Mucosa of rectum (tissue), 2 donors: ENCODE results near the gene NRAS.

Source experiments
- H3K27ac ChIP-seq, 2 donors: one replicate each; pipeline ENCODE4 v1.7.0; 2013; ENCODE audit warnings: inconsistent platforms in 2 of 2, low read depth in 2 of 2, low read length in 2 of 2
- H3K27me3 ChIP-seq, 2 donors: one replicate each; pipeline ENCODE4 v1.7.0; 2013; ENCODE audit warnings: low read length in 2 of 2; ENCODE audit not compliant: control insufficient read depth in 2 of 2, insufficient read depth in 2 of 2
- H3K36me3 ChIP-seq, 2 donors: one replicate each; pipeline ENCODE4 v1.7.0; 2013; ENCODE audit warnings: low read length in 2 of 2; ENCODE audit not compliant: control insufficient read depth in 2 of 2, insufficient read depth in 2 of 2
- H3K4me1 ChIP-seq, 2 donors: one replicate each; pipeline ENCODE4 v1.7.0; 2013; ENCODE audit warnings: low read length in 2 of 2, mild to moderate bottlenecking in 1 of 2; ENCODE audit not compliant: control insufficient read depth in 2 of 2, insufficient read depth in 2 of 2
- H3K4me3 ChIP-seq, 2 donors: one replicate each; pipeline ENCODE4 v1.7.0; 2013; ENCODE audit warnings: low read length in 2 of 2
- H3K9ac ChIP-seq, 2 donors: one replicate each; pipeline ENCODE4 v1.7.0; 2013; ENCODE audit warnings: low read length in 2 of 2, low read depth in 1 of 2, mild to moderate bottlenecking in 1 of 2
- H3K9me3 ChIP-seq, 2 donors: one replicate each; pipeline ENCODE4 v1.7.0; 2013; ENCODE audit warnings: low read length in 2 of 2; ENCODE audit not compliant: control insufficient read depth in 2 of 2
- donor health status: healthy.
- donor health status: Normal muscosa, but diverticular disease.

NRAS gene

DNA sequence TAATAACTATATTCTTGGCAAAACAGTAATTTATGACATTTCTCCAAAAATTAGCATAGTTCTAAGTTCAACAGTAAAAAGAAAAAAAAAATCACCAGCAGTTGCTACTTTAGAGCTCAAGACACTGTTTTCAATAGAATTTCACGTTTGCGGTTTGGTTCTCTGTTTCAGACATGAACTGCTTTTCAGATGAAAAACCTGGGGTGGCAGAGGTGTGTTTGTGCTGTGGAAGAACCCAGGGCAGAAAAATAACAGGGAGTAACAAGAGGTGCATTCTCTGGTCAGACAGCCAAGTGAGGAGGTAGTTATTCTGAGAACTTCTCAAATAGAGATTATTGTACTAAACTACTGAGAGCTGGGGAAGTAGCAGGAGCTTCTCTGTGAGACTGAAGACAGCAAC is 9.0 kb downstream of the NRAS start:
- no peak overlapping the region for H3K27ac ChIP-seq
- H3K9me3 ChIP-seq: no peaks in the 10 kb centered on the region
- no peak overlapping the region for H3K9ac ChIP-seq
- H3K4me1 ChIP-seq: peaks cover 0 to 1% of the 10 kb centered on the region in 2 donors
- no peak overlapping the region for H3K4me3 ChIP-seq
- no peaks in the 10 kb centered on the region for H3K27me3 ChIP-seq
- peaks cover 25 to 53% of the 10 kb centered on the region in 2 donors for H3K36me3 ChIP-seq

- peaks cover 12 to 24% of the 10 kb centered on the region in 2 donors for H3K36me3 ChIP-seq
- no peaks in the 10 kb centered on the region for H3K4me1 ChIP-seq
- no peaks in the 10 kb centered on the region for H3K9me3 ChIP-seq
- no peak overlapping the region for H3K4me3 ChIP-seq
- peak overlapping the region in 1 of 2 donors; percentile 1 for H3K27ac ChIP-seq
- no peaks in the 10 kb centered on the region for H3K27me3 ChIP-seq
- no peak overlapping the region for H3K9ac ChIP-seq
Observed at GRCh38 chr1:114703242-114703641, 13.3 kb downstream of the NRAS start.

DNA sequence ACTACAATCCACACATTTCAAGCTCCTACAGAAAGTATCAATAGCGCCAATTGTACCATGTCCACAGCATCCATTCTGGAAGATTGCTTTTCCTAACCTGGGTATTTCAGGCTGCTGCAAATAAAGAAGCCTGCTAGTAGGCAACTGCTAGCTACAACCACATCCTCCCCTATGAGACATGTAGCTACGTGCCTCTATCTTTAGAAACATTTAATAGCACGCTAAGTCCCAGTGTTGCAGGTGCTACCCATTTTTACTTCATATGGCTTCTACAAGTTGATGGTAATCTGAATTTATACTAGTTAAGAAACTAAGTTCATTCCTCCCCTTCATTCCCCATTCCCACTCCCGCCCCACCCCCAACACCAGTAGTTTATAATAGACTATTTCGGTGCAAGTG is 13.8 kb downstream of the NRAS start:
- Histone ChIP-seq H3K27ac (peak overlapping the region in 1 of 2 donors; percentile 1), H3K4me1 (no peaks in the 10 kb centered on the region), H3K27me3 (no peaks in the 10 kb centered on the region), H3K9ac (no peak overlapping the region), H3K4me3 (no peak overlapping the region), H3K9me3 (no peaks in the 10 kb centered on the region), H3K36me3 (peaks cover 7 to 19% of the 10 kb centered on the region in 2 donors)

- no peaks in the 10 kb centered on the region for H3K9me3 ChIP-seq
- no peaks in the 10 kb centered on the region for H3K27me3 ChIP-seq
- H3K4me1 ChIP-seq: no peaks in the 10 kb centered on the region
- no peak overlapping the region for H3K9ac ChIP-seq
- H3K4me3 ChIP-seq: no peak overlapping the region
- H3K27ac ChIP-seq: no peak overlapping the region
- H3K36me3 ChIP-seq: peaks cover 0 to 12% of the 10 kb centered on the region in 2 donors
Observed at GRCh38 chr1:114701931-114702330, 14.6 kb downstream of the NRAS start.

GRCh38 chr1:114700036-114700600 is 16.5 kb downstream of the NRAS start:
- H3K9me3 ChIP-seq: no peaks in the 10 kb centered on the region
- no peaks in the 10 kb centered on the region for H3K4me1 ChIP-seq
- no peaks in the 10 kb centered on the region for H3K36me3 ChIP-seq
- H3K27me3 ChIP-seq: no peaks in the 10 kb centered on the region
- H3K27ac ChIP-seq: no peak overlapping the region
- no peak overlapping the region for H3K9ac ChIP-seq
- H3K4me3 ChIP-seq: no peak overlapping the region

- no peak overlapping the region for H3K27ac ChIP-seq
- H3K27me3 ChIP-seq: no peaks in the 10 kb centered on the region
- H3K36me3 ChIP-seq: no peaks in the 10 kb centered on the region
Observed at GRCh38 chr1:114696810-114697209, 19.8 kb downstream of the NRAS start.

GRCh38 chr1:114695430-114696058 is 21.0 kb downstream of the NRAS start, which contains the start of gene AMPD1:
TSS of gene AMPD1 (minus strand) at chr1:114695546. CDS start at chr1:114695471, 75 bp downstream.
- peak within 1 kb of the TSS in 1 of 2 donors; percentile 16 for H3K27ac ChIP-seq

More at GRCh38 chr1:114696810-114697209, 19.8 kb downstream of the NRAS start:
- Histone ChIP-seq H3K4me3 (no peak overlapping the region), H3K4me1 (no peaks in the 10 kb centered on the region), H3K9ac (no peak overlapping the region), H3K9me3 (no peaks in the 10 kb centered on the region)

DNA sequence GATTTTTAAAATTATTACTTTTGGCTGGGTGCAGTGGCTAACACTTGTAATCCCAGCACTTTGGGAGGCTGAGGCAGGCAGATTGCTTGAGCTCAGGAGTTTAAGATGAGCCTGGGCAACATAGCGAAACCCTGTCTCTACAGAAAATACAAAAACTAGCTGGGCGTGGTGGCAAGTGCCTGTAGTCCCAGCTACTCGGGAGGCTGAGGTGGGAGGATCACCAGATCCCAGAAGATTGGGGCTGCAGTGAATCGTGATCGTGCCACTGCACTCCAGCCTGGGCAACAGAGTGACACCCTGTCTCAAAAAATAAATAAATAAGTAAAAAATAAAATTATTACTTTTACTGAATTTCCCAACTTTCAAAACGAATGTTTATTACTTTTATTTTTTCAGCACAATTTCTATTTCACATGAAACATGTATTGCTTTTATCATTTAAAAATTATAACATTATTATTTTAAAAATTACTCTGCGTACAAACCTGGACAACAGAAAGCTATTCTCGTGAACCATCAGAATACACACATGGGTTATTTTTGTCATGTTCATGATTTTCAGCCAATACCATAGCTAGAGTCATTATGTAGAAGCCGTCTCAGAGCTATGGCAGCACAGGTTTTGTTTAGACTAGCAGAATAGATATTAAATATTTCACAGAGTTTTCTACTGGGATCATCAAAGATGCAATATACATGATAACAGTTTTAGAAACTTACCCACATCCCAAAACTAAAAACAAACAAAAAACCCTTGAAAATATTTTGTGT is 21.8 kb downstream of the NRAS start:
- no peaks in the 10 kb centered on the region for H3K4me1 ChIP-seq
- no peak overlapping the region for H3K4me3 ChIP-seq
- no peaks in the 10 kb centered on the region for H3K36me3 ChIP-seq
- H3K27ac ChIP-seq: peak overlapping the region in 1 of 2 donors; percentile 16
- no peak overlapping the region for H3K9ac ChIP-seq
- H3K9me3 ChIP-seq: no peaks in the 10 kb centered on the region
- no peaks in the 10 kb centered on the region for H3K27me3 ChIP-seq

More at GRCh38 chr1:114695430-114696058, 21.0 kb downstream of the NRAS start, which contains the start of gene AMPD1:
- H3K36me3 ChIP-seq: no peaks in the 10 kb centered on the region
- no peak within 1 kb of the TSS for H3K9ac ChIP-seq
- no peaks in the 10 kb centered on the region for H3K4me1 ChIP-seq
- no peak within 1 kb of the TSS for H3K4me3 ChIP-seq
- H3K27me3 ChIP-seq: no peaks in the 10 kb centered on the region
- H3K9me3 ChIP-seq: no peaks in the 10 kb centered on the region

DNA sequence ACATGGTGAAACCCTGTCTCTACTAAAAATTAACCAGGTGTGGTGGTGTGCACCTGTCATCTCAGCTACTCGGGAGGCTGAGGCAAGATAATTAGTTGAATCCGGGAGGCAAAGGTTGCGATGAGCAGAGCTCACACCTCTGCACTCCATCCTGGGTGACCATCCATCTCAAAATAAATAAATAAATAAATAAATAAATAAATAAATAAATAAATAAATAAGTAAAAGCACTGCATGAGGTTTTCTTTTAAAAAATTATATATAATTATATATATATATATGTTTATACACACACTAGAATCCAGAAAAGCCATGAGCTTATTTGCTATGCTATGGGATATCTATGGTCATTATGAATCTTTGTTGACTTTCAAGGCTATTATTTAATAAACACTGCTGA is 23.6 kb downstream of the NRAS start:
- H3K9ac ChIP-seq: no peak overlapping the region
- no peaks in the 10 kb centered on the region for H3K36me3 ChIP-seq
- no peaks in the 10 kb centered on the region for H3K4me1 ChIP-seq
- H3K9me3 ChIP-seq: no peaks in the 10 kb centered on the region
- H3K27ac ChIP-seq: no peak overlapping the region
- no peak overlapping the region for H3K4me3 ChIP-seq
- H3K27me3 ChIP-seq: peaks cover 2 to 5% of the 10 kb centered on the region in 2 donors

GRCh38 chr1:114691061-114691460 is 25.5 kb downstream of the NRAS start:
- Histone ChIP-seq H3K4me1 (no peaks in the 10 kb centered on the region), H3K27ac (no peak overlapping the region), H3K9me3 (no peaks in the 10 kb centered on the region), H3K36me3 (no peaks in the 10 kb centered on the region), H3K9ac (no peak overlapping the region), H3K27me3 (peaks cover 2 to 5% of the 10 kb centered on the region in 2 donors), H3K4me3 (no peak overlapping the region)
